GM12873 (cell line): Measurements from ENCODE around the gene KMT2E.

Experiments used
- CTCF ChIP-seq: IDR thresholded peaks from 2 replicates; pipeline ENCODE4 v1.5.1; 2012; ENCODE audit warnings: low read depth, mild to moderate bottlenecking, moderate library complexity, low read length, control low read depth; ENCODE audit not compliant: insufficient read depth; ENCODE audit errors: missing control alignments

KMT2E gene

GRCh38 chr7:105032553-105033214 lies 18.7 kb downstream of the KMT2E start:
- TF ChIP-seq CTCF = no peak

GRCh38 chr7:105035349-105035748 lies 21.3 kb downstream of the KMT2E start:
- no peak for TF ChIP-seq CTCF

- TF ChIP-seq CTCF = no peak
Observed at GRCh38 chr7:105036217-105037168, 22.5 kb downstream of the KMT2E start.

GRCh38 chr7:105037319-105037718 lies 23.3 kb downstream of the KMT2E start:
- TF ChIP-seq CTCF = no peak

- no peak for TF ChIP-seq CTCF
Observed at GRCh38 chr7:105044449-105045070, 30.6 kb downstream of the KMT2E start.

- no peak for TF ChIP-seq CTCF
Observed at GRCh38 chr7:105046414-105046813, 32.4 kb downstream of the KMT2E start.

- no peak for TF ChIP-seq CTCF
Observed at GRCh38 chr7:105047932-105048331, 33.9 kb downstream of the KMT2E start.
